Measurements from ENCODE around the gene ENAM. TPM values are rescaled to one million over a fixed set of nuclear protein-coding genes. Genes with fewer than 3 reads are reported as not detected.
A peak's percentile ranks its signal among the peaks of the same experiment; 100 is the strongest.
"Not testable (repeated sequence)": the region's sequence is repeated elsewhere in the genome, so short reads cannot be mapped to it uniquely, and the experiment has no call there.

ENAM gene
- total RNA-seq, 1 donor from 2014 or later: 9.6 TPM

- no peak for DNase-seq (ENCODE audit: low spot score)
Measured at GRCh38 chr4:70676554-70677090, 48.1 kb downstream of the ENAM start.

- DNase-seq (ENCODE audit: low spot score): no peak
Measured at GRCh38 chr4:70678383-70678999, 49.9 kb downstream of the ENAM start.

GRCh38 chr4:70680934-70681333 lies 52.4 kb downstream of the ENAM start:
- no peak for DNase-seq (ENCODE audit: low spot score)

- no peak for DNase-seq (ENCODE audit: low spot score)
Measured at GRCh38 chr4:70681704-70682103, 53.2 kb downstream of the ENAM start.

- DNase-seq (ENCODE audit: low spot score): not testable (repeated sequence)
Measured at GRCh38 chr4:70682142-70682541, 53.6 kb downstream of the ENAM start.

GRCh38 chr4:70687392-70687791 lies 58.8 kb downstream of the ENAM start:
- no peak for DNase-seq (ENCODE audit: low spot score)

GRCh38 chr4:70687821-70688794 lies 59.6 kb downstream of the ENAM start, which contains the start of gene UTP3:
Gene UTP3, plus strand, starts transcription at chr4:70688532. Its CDS starts 146 bp downstream, at chr4:70688678.
- peak; percentile 97 for DNase-seq (ENCODE audit: low spot score)

- no peak for DNase-seq (ENCODE audit: low spot score)
Measured at GRCh38 chr4:70688795-70689231, 60.3 kb downstream of the ENAM start.

GRCh38 chr4:70691661-70692060 lies 63.1 kb downstream of the ENAM start:
- no peak for DNase-seq (ENCODE audit: low spot score)

- not testable (repeated sequence) for DNase-seq (ENCODE audit: low spot score)
Measured at GRCh38 chr4:70694633-70695032, 66.1 kb downstream of the ENAM start.

Other genes starting within 250 kb of the ENAM start
- not detected for gene SMR3B, start 245.6 kb upstream of the ENAM start, total RNA-seq
- not detected for gene OPRPN, start 230.8 kb upstream of the ENAM start, total RNA-seq
- not detected for gene MUC7, start 156.5 kb upstream of the ENAM start, total RNA-seq
- gene AMTN, start 110.2 kb upstream of the ENAM start, total RNA-seq: not detected
- gene AMBN, start 36.5 kb upstream of the ENAM start, total RNA-seq: not detected
- gene JCHAIN, start 37.8 kb downstream of the ENAM start, total RNA-seq: 12.3 TPM
- 17.1 TPM for gene UTP3, start 59.8 kb downstream of the ENAM start, total RNA-seq
- gene RUFY3, start 93.2 kb downstream of the ENAM start, total RNA-seq: 46.6 TPM
- gene GRSF1, start 211.1 kb downstream of the ENAM start, total RNA-seq: 61.1 TPM

All from mucosa of gallbladder (tissue), 1 donor.